ENCODE results near the gene SNX20. TPM values are rescaled to one million over a fixed set of nuclear protein-coding genes. Genes with fewer than 3 reads are reported as not detected.

Gene SNX20
- total and polyA plus RNA-seq, 2 of the 13 experiments (the other 11 are each of a cell fraction or from before 2014, with no cell fraction given): not detected

GRCh38 chr16:50721549-50722404 is 40.7 kb upstream of the SNX20 start:
- POLR2A ChIA-PET: interaction anchor here (0.7 kb wide), 1 partner anchor 96 kb away, joined by 3 read pairs; no protein-coding TSS in a partner anchor
- intact Hi-C loops (cut with micrococcal nuclease; ENCODE audit: unreplicated experiment): no loop called here
- no peak for TF ChIP-seq SALL2 (CRISPR knock-in tag; IDR thresholded peaks at IDR 0.05)
- no peak for TF ChIP-seq FOXA3 (CRISPR knock-in tag; IDR thresholded peaks at IDR 0.05)
- peak; percentile 30 for TF ChIP-seq HNF4A (CRISPR knock-in tag; IDR thresholded peaks at IDR 0.05)
- no peak for TF ChIP-seq ZNF576 (CRISPR knock-in tag; IDR thresholded peaks at IDR 0.05)
- TF ChIP-seq TEAD2 (CRISPR knock-in tag; IDR thresholded peaks at IDR 0.05): no peak
- TF ChIP-seq PAXIP1 (CRISPR knock-in tag; conservative IDR thresholded peaks at IDR 0.05): peak; percentile 31
- TF ChIP-seq ZSCAN20 (CRISPR knock-in tag; IDR thresholded peaks at IDR 0.05; ENCODE audit: borderline replicate concordance): 0 out of 2 replicates have a peak, but pooled peaks have one; percentile 14
- no peak for TF ChIP-seq TEF (CRISPR knock-in tag; IDR thresholded peaks at IDR 0.05)
- no peak for TF ChIP-seq PBX3 (CRISPR knock-in tag; IDR thresholded peaks at IDR 0.05; ENCODE audit: borderline replicate concordance)
- TF ChIP-seq KMT2B (CRISPR knock-in tag; IDR thresholded peaks at IDR 0.05): no peak
- peak; percentile 97 for TF ChIP-seq ZNF121 (CRISPR knock-in tag; IDR thresholded peaks at IDR 0.05)
- 0 out of 2 replicates have a peak, but pooled peaks have one; percentile 15 for TF ChIP-seq TBX2 (CRISPR knock-in tag; IDR thresholded peaks at IDR 0.05; ENCODE audit: borderline replicate concordance)
- peak; percentile 61 for TF ChIP-seq ZMYM3 (CRISPR knock-in tag; IDR thresholded peaks at IDR 0.05)
- TF ChIP-seq ZNF770 (CRISPR knock-in tag; IDR thresholded peaks at IDR 0.05): peak; percentile 85
- no peak for TF ChIP-seq KDM5B (CRISPR knock-in tag; IDR thresholded peaks at IDR 0.05; ENCODE audit: borderline replicate concordance)

More at GRCh38 chr16:50721549-50722404, 40.7 kb upstream of the SNX20 start:
- in situ Hi-C loops (cut with HindIII; ENCODE audit: extremely low pct_ligation_motif_present, low pct_unique_long_range_greater_than_20kb): no loop called here
- no peak for DNase-seq (ENCODE audit: low spot score)
- H3K79me2 ChIP-seq (ENCODE audit: insufficient read depth, low read length): no peaks in the 10 kb centered on the region
- BruUV-seq (replicated peaks): no TSS peak
- peaks cover 0 to 1% of the 10 kb centered on the region in 2 experiments; a peak in 1 of 5 replicates for H3K27me3 ChIP-seq (ENCODE audit: control insufficient read depth in 1 of 2, insufficient read depth in 2 of 2, low read length in 2 of 2)
- H4K20me1 ChIP-seq (ENCODE audit: insufficient read depth, low read length): no peaks in the 10 kb centered on the region
- no peak for FAIRE-seq
- ATAC-seq: no peak
- no peaks in the 10 kb centered on the region for H3K9me3 ChIP-seq (ENCODE audit: low read length)
- no peaks in the 10 kb centered on the region for H3K36me3 ChIP-seq (replicated peaks in 1 of 2; ENCODE audit: control insufficient read depth in 1 of 2, insufficient read depth in 2 of 2, low read length in 2 of 2)
- no peak overlapping the region for H2AFZ ChIP-seq (ENCODE audit: low read length)
- no peak overlapping the region for H3K9ac ChIP-seq (ENCODE audit: insufficient read depth, low read depth, low read length)
- peaks cover 39% of the 10 kb centered on the region for H3K4me1 ChIP-seq (ENCODE audit: insufficient read depth, low read length)
- no peak overlapping the region for H3K4me3 ChIP-seq (replicated peaks in 1 of 3; ENCODE audit: insufficient read depth in 1 of 3, low read depth in 2 of 3, low read length in 3 of 3)
- H3K4me2 ChIP-seq (ENCODE audit: low read depth, low read length): no peak overlapping the region
- CTCF ChIA-PET (ENCODE audit: low intra/inter-chr PET ratio, low total read pairs): no interaction called here
- WGBS (ENCODE audit: low lambda C conversion rate): 61% methylated on average over 6 of the region's 6 CpGs
- H3K27ac ChIP-seq (ENCODE audit: extremely low read length, insufficient read depth, low read length): no peak overlapping the region

All from HepG2 (cell line).